ENCODE results near the gene TACR1. TPM values are rescaled to one million over a fixed set of nuclear protein-coding genes. Genes with fewer than 3 reads are reported as not detected.
A peak's percentile ranks its signal among the peaks of the same experiment; 100 is the strongest.

Gene TACR1
- total and polyA plus RNA-seq, 2 of the 8 experiments (the other 6 are each of a cell fraction or from before 2014, with no cell fraction given), result 0.09 to 0.37 TPM

Small RNA genes lying within 50 kb of the gene (microRNA-seq; reads per million reads assigned to microRNA genes)
- 0 to 0.20 reads per million in 2 experiments for gene MIR5000 (ENCODE audit: borderline microRNAs expressed in 2 of 2, borderline number of aligned reads in 2 of 2, borderline replicate concordance in 1 of 2)

Small RNA genes lying within 50 kb of the gene (small RNA-seq; reads per million reads assigned to genes)
- gene MIR5000 (ENCODE audit: insufficient read depth), result 3.6 reads per million, percentile 47 among the genes with 10 or more reads in this experiment

Other genes with a start within 250 kb of the TACR1 start
- gene POLE4, start 240.9 kb downstream of the TACR1 start, total RNA-seq (2021; fragmentation: NEBNext Ultra II Directional; extraction: Animal tissue kit (Norgen Biotek cat#: 25700)), result 44.4 and 44.7 TPM in 2 replicates
- 11.5 and 16.7 TPM in 2 replicates for gene POLE4, start 240.9 kb downstream of the TACR1 start, polyA plus RNA-seq (2011; rRNA removed)

All from H1 (cell line).